RWPE1 (cell line): Measurements from ENCODE around the gene SERPINA1.

ENCODE experiments used
- CTCF ChIA-PET: fragments of 350-600 bp; sonication (Branson Sonifier 250); formaldehyde crosslinking; extraction: SDS; loops from one replicate; lab custom pipeline; 2021; lab: Yijun Ruan, JAX
- POLR2A ChIA-PET: fragments of 400-600 bp; formaldehyde crosslinking; extraction: SDS; loops from one replicate; lab custom pipeline; 2020; ENCODE audit warnings: antibody characterized with exemption; ENCODE audit not compliant: low non-redundant PET; lab: Yijun Ruan, JAX
- DNase-seq: peaks from one replicate; pipeline ENCODE4 v3.0.0; 2012; ENCODE audit warnings: low spot score
- H3K27ac ChIP-seq: fragments of 450-650 bp; 2 replicates; pipeline ENCODE4 v1.5.1; 2017
- CTCF ChIP-seq: fragments of 450-650 bp; conservative IDR thresholded peaks from 2 replicates; pipeline ENCODE4 v1.5.1; 2017; ENCODE audit warnings: low read depth, mild to moderate bottlenecking

Gene SERPINA1

GRCh38 chr14:94329857-94330256 is 58.5 kb downstream of the SERPINA1 start:
- no peak for TF ChIP-seq CTCF
- POLR2A ChIA-PET = no interaction called here
- H3K27ac ChIP-seq = no peak overlapping the region
- CTCF ChIA-PET = no interaction called here
- DNase-seq = no peak

- TF ChIP-seq CTCF = no peak
- H3K27ac ChIP-seq = no peak overlapping the region
Observed at GRCh38 chr14:94328196-94328595, 60.2 kb downstream of the SERPINA1 start.

More at GRCh38 chr14:94328196-94328595, 60.2 kb downstream of the SERPINA1 start:
- ChIA-PET POLR2A (no interaction called here), CTCF (no interaction called here)
- DNase-seq = no peak
